GM12878 (cell line): ENCODE results near the gene CDC42BPA. TPM values are rescaled to one million over a fixed set of nuclear protein-coding genes. Genes with fewer than 3 reads are reported as not detected.

ENCODE experiments used
- ATAC-seq: fragments of 200-7000 bp; cut with Tn5 transposase; 3 replicates; pipeline ENCODE4 v1.9.1; 2020; ENCODE audit warnings: mild to moderate bottlenecking, moderate library complexity
- BruUV-seq: library from RNA; stranded (reverse); fragments of 400-500 nt; replicated peaks from 2 replicates; lab custom pipeline; 2021; lab: Mats Ljungman, UMichigan
- CTCF ChIA-PET: fragments of 300-600 bp; sonication (Branson Sonifier 250); formaldehyde crosslinking; extraction: SDS; loops from one replicate; lab custom pipeline; 2021; ENCODE audit warnings: inconsistent platforms; lab: Yijun Ruan, JAX
- POLR2A ChIA-PET: fragments of 350-600 bp; formaldehyde crosslinking; extraction: SDS; loops from one replicate; lab custom pipeline; 2021; ENCODE audit warnings: inconsistent platforms; lab: Charles Lee
- RAD21 ChIA-PET: fragments of 300-600 bp; sonication (Branson Sonifier 250); formaldehyde crosslinking; loops from one replicate; lab custom pipeline; 2023; ENCODE audit warnings: antibody characterized with exemption; ENCODE audit not compliant: unreplicated experiment; lab: Charles Lee
- SMC1A ChIA-PET: fragments of 300-600 bp; sonication (Branson Sonifier 250); formaldehyde crosslinking; loops from one replicate; lab custom pipeline; 2023; ENCODE audit not compliant: unreplicated experiment, uncharacterized antibody; lab: Charles Lee
- DNase-seq: peaks from one replicate; pipeline ENCODE4 v3.0.0-alpha.2; 2011; ENCODE audit warnings: low read depth, low spot score
- FAIRE-seq: peaks from 3 replicates; lab custom pipeline; 2011; peaks lifted over from hg19 to GRCh38; lab: Jason Lieb, UNC
- H2AFZ ChIP-seq: 2 replicates; pipeline ENCODE4 v1.6.0; 2011; ENCODE audit warnings: low read depth, low read length, control low read depth; ENCODE audit not compliant: control insufficient read depth
- H3K27ac ChIP-seq: 2 replicates; pipeline ENCODE4 v1.5.1; 2011; ENCODE audit warnings: control low read depth; ENCODE audit not compliant: control insufficient read depth, insufficient read depth
- H3K27me3 ChIP-seq, 2 experiments: replicated peaks in 1 of 2; 2 replicates each; pipeline versions ENCODE4 v1.6.0 to v1.6.1; 2011; ENCODE audit warnings: low read length in 1 of 2; ENCODE audit not compliant: control insufficient read depth in 2 of 2, insufficient read depth in 2 of 2
- H3K36me3 ChIP-seq, 2 experiments: 2 replicates each; pipeline ENCODE4 v1.5.1; 2011; ENCODE audit warnings: low read length in 1 of 2; ENCODE audit not compliant: control insufficient read depth in 2 of 2, insufficient read depth in 2 of 2
- H3K4me1 ChIP-seq: 2 replicates; pipeline ENCODE4 v1.6.1; 2011; ENCODE audit warnings: mild to moderate bottlenecking, low read length, moderate library complexity, mixed read lengths; ENCODE audit not compliant: control insufficient read depth, insufficient read depth
- H3K4me2 ChIP-seq: 2 replicates; pipeline ENCODE4 v1.6.0; 2011; ENCODE audit warnings: control low read depth; ENCODE audit not compliant: control insufficient read depth, insufficient read depth
- H3K4me3 ChIP-seq: fragments of 200-600 bp; sonication (generic); 2 replicates; pipeline ENCODE4 v1.5.1; 2016
- H3K79me2 ChIP-seq: 2 replicates; pipeline ENCODE4 v1.6.0; 2011; ENCODE audit warnings: low read length; ENCODE audit not compliant: control insufficient read depth, insufficient read depth
- H3K9ac ChIP-seq: 2 replicates; pipeline ENCODE4 v1.8.0; 2011; ENCODE audit warnings: low read length, control low read depth, mixed read lengths; ENCODE audit not compliant: control insufficient read depth, insufficient read depth
- H3K9me3 ChIP-seq: replicated peaks from 3 replicates; pipeline ENCODE4 v1.5.1; 2011; ENCODE audit warnings: mild to moderate bottlenecking, low read length; ENCODE audit not compliant: control insufficient read depth, insufficient read depth
- H4K20me1 ChIP-seq: 2 replicates; pipeline ENCODE4 v1.6.0; 2011; ENCODE audit not compliant: control insufficient read depth, insufficient read depth
- EED ChIP-seq: sonication (generic); IDR thresholded peaks from 2 replicates; pipeline ENCODE4 v1.6.1; 2016; ENCODE audit warnings: antibody characterized with exemption, low read depth
- FOXM1 ChIP-seq: IDR thresholded peaks from 2 replicates; pipeline ENCODE4 v1.6.1; 2012; ENCODE audit warnings: low read depth, mild to moderate bottlenecking, inconsistent platforms, low read length, moderate library complexity
- HDAC2 ChIP-seq: fragments of 200-600 bp; sonication (generic); IDR thresholded peaks from 2 replicates; pipeline ENCODE4 v1.6.1; 2017
- HDGF ChIP-seq: fragments of 450-650 bp; IDR thresholded peaks from 2 replicates; pipeline ENCODE4 v1.6.1; 2016; ENCODE audit warnings: antibody characterized with exemption
- HSF1 ChIP-seq: fragments of 150-350 bp; IDR thresholded peaks from 2 replicates; pipeline ENCODE4 v1.6.1; 2014; ENCODE audit warnings: mild to moderate bottlenecking, low read depth, low read length
- NRF1 ChIP-seq: conservative IDR thresholded peaks from 2 replicates; pipeline ENCODE4 v1.6.1; 2011; ENCODE audit warnings: mild to moderate bottlenecking, low read depth, low read length, improper control_type of control experiment
- WGBS: methylation state at CpG from one replicate; pipeline ENCODE4 v1.1.6; 2016; ENCODE audit warnings: low lambda C conversion rate; ENCODE audit not compliant: insufficient replicate concordance, insufficient coverage; ENCODE audit errors: missing lambda C conversion rate; 5-methylcytosine and 5-hydroxymethylcytosine counted together
- in situ Hi-C: fragments of 300-500 bp; cut with MboI; formaldehyde crosslinking; loops from 9 replicates; pipeline ENCODE4 v1.14.3; 2018; ENCODE audit warnings: mixed read lengths
- intact Hi-C: fragments of 100-400 bp; cut with micrococcal nuclease; formaldehyde crosslinking; loops from one replicate; pipeline ENCODE4 v1.14.2; 2022; ENCODE audit not compliant: unreplicated experiment
- polyA plus RNA-seq, 11 experiments: library from polyadenylated mRNA; depleted of rRNA in 4 of 11; unstranded in 6 of 11; stranded (reverse) in 5 of 11; fragments of >200 nt; fragmentation: Nextera tagmentation in 4 of 11; fragmentation: Illumina TruSeq in 1 of 11; extraction: Ambion mirVana in 4 of 11; extraction: Trizol in 1 of 11; gene quantifications; 1 replicate in 1 of 11; 2 replicates in 10 of 11; pipeline versions ENCODE4 v1.2.1 to v1.2.3, GENCODE V29; 2011 to 2016; ENCODE audit warnings: inconsistent platforms in 2 of 11, missing spikeins in 2 of 11, low read depth in 1 of 11
- total RNA-seq, 4 experiments: library from RNA; depleted of rRNA in 3 of 4; stranded (reverse); fragments of >200 nt in 3 of 4; fragmentation: Illumina TruSeq in 1 of 4; extraction: Trizol in 1 of 4; gene quantifications; 2 replicates each; pipeline versions ENCODE4 v1.2.1 to v1.2.3, GENCODE V29; 2013 to 2021
- TF ChIP-seq, protein P1 (sequence below): fragments of 450-650 bp; IDR thresholded peaks from 2 replicates; pipeline ENCODE4 v1.6.1; 2016; ENCODE audit warnings: mild to moderate bottlenecking

CDC42BPA gene
- total and polyA plus RNA-seq, 10 of the 15 experiments (the other 5 are each of a cell fraction or from before 2014, with no cell fraction given) = 0.02 to 0.52 (median 0.10) TPM

GRCh38 chr1:226995365-226996332 lies 322.6 kb downstream of the CDC42BPA start (continued):
- TF ChIP-seq HSF1 (no peak), FOXM1 (peak; percentile 82; the same call in 1 of the 2 replicates), NRF1 (no peak), EED (peak; percentile 90)
- TF ChIP-seq, protein P1, sequence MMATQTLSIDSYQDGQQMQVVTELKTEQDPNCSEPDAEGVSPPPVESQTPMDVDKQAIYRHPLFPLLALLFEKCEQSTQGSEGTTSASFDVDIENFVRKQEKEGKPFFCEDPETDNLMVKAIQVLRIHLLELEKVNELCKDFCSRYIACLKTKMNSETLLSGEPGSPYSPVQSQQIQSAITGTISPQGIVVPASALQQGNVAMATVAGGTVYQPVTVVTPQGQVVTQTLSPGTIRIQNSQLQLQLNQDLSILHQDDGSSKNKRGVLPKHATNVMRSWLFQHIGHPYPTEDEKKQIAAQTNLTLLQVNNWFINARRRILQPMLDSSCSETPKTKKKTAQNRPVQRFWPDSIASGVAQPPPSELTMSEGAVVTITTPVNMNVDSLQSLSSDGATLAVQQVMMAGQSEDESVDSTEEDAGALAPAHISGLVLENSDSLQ = peak; percentile 52; the same call in 1 of the 2 replicates

GRCh38 chr1:226994586-226995364 lies 323.5 kb downstream of the CDC42BPA start:
- H2AFZ ChIP-seq = peak overlapping the region; percentile 52; the same call in 1 of the 2 replicates
- H3K4me3 ChIP-seq = 0 out of 2 replicates have a peak overlapping the region, but pooled peaks have one; percentile 48
- POLR2A ChIA-PET = no interaction called here
- no peaks in the 10 kb centered on the region for H3K9me3 ChIP-seq
- no peak overlapping the region for H3K9ac ChIP-seq
- ATAC-seq (peak; percentile 6; the same call in 2 of the 3 replicates), FAIRE-seq (no peak), DNase-seq (no peak)
- RAD21 ChIA-PET = interaction anchor here (0.8 to 1.2 kb wide), 3 partner anchors 11 to 255 kb away, joined by 3 read pairs; partner anchors contain the start of gene ITPKB
- CTCF ChIA-PET = no interaction called here
- SMC1A ChIA-PET = interaction anchor here (1.0 to 1.5 kb wide), 2 partner anchors 14 to 28 kb away, joined by 3 to 4 read pairs; no protein-coding TSS in a partner anchor
- WGBS = 91% methylated on average over 18 of the region's 18 CpGs
- H3K79me2 ChIP-seq = no peaks in the 10 kb centered on the region
- intact Hi-C loops (no loop called here), in situ Hi-C loops (no loop called here)
- no peaks in the 10 kb centered on the region for H3K36me3 ChIP-seq
- TF ChIP-seq HDGF (0 out of 2 replicates have a peak, but pooled peaks have one; percentile 29), HDAC2 (no peak)
- TF ChIP-seq, all 136 proteins: peak for 1
- no peaks in the 10 kb centered on the region for H3K27me3 ChIP-seq
- H3K4me2 ChIP-seq = peak overlapping the region; percentile 44; the same call in 1 of the 2 replicates
- H4K20me1 ChIP-seq = no peaks in the 10 kb centered on the region
- no TSS peak for BruUV-seq
- peak overlapping the region; percentile 52 for H3K27ac ChIP-seq
- peaks cover 16% of the 10 kb centered on the region for H3K4me1 ChIP-seq
